SK-MEL-5 (cell line): ENCODE results near the gene PIP4P1. TPM values are rescaled to one million over a fixed set of nuclear protein-coding genes. Genes with fewer than 3 reads are reported as not detected.

Source experiments
- DNase-seq: peaks from one replicate; pipeline ENCODE4 v3.0.0-alpha.2; 2016; ENCODE audit warnings: low read depth, low spot score
- in situ Hi-C: cut with HindIII; loops from 2 replicates; pipeline ENCODE4 v1.10.0; 2016; ENCODE audit warnings: low sequenced_read_pairs, high pct_unique_total_duplicates, low pct_unique_long_range_greater_than_20kb
- small RNA-seq, 2 experiments: library from RNA; depleted of rRNA; stranded (forward); fragments of <200 nt; gene quantifications; one replicate each; pipeline ENCODE3, GENCODE V24; 2014
- total RNA-seq: library from RNA; depleted of rRNA; stranded (reverse); fragments of >200 nt; shearing (Covaris generic); gene quantifications from 2 replicates; pipeline ENCODE4 v1.2.3, GENCODE V29; 2014; rRNA removed

The PIP4P1 gene
- total RNA-seq, 1 experiment from 2014 or later, result 22.9 TPM

- in situ Hi-C loops, result no loop called here
- DNase-seq, result no peak
These were observed 41.8 kb downstream of the PIP4P1 start for GRCh38 chr14:20419419-20419818.

DNA sequence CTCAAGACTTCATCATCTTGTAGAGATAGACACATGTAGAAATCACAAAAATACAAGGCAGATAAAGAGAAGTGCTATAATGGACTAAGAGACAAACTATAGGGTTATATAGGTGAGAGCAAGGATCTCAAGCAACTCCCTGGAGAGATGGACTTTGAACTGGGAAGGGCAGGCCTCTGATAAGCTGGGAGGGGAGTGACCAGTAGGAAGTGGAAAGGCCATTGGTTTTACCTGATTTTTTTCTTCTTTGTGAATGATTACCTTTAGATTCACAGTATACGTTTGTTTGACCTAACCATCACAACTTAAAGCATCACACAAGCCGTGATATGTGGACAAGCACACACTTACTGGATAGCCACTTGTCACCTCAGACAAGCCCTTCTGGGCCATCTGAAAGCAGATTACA, 42.7 kb downstream of the PIP4P1 start:
- in situ Hi-C loops, result no loop called here

DNA sequence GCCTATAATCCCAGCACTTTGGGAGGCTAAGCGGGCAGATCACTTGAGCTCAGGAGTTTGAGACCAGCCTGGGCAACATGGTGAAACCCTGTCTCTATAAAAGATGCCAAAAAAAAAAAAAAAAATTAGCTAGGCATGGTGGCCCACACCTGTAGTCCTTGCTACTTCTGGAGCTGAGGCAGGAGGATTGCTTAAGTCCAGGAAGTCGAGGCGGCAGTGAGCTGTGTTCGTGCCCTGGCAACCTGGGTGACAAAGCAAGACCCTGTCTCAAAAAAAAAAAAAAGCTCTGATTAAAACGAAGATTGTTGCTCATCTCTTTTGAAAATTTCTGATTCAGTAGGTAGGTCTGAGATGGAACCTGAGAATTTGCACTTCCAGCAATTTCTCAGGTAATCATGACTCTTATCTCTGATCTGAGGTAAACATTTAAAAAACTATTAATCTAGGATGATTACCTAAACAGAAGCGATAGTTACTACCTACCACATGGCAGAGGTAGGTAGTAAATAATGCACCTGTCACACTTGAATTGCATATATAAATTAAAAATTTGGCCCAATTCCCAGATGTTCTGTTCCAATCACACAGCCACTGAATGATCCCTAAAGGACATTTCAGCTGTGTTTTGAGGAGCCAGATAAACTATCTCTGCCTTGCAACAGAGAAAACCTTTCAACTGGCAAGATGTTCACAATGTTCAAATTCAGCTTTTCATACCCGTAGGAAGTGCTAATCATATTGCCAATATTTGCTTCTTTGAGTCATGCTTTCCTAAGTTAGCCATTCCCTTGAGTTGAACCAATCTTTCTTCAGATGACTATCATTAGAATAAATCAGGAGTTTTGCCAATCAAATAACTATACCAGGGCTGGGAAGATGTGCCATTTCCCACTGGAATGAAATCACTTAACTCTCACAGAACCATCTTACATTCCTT, 43.7 kb downstream of the PIP4P1 start:
- in situ Hi-C loops, result no loop called here
- no peak for DNase-seq

More for the DNA sequence above, 42.7 kb downstream of the PIP4P1 start:
- DNase-seq, result no peak

GRCh38 chr14:20416223-20416622, 45.0 kb downstream of the PIP4P1 start:
- DNase-seq, result no peak
- in situ Hi-C loops, result no loop called here

DNA sequence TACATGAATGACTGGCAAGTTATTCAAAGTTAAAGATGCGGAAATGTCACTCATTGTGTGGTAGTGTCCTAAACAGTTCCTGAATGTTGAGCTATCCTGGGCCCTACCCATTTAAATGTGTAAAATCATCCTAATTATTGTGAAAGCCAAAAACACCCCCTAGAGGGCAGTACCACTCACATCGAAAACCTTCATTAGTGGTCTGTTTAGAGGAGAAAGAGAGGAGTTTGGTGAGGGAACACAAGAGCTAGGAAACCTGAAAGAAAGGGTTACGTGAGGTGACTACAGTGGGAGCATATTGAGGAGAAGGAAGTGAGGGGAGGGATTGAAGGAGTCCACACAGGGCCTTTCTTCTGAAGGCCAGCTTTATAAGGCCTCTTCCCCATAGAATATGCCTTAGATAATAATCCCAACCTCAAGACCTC, 45.4 kb downstream of the PIP4P1 start:
- in situ Hi-C loops, result no loop called here
- peak; percentile 76 for DNase-seq

DNA sequence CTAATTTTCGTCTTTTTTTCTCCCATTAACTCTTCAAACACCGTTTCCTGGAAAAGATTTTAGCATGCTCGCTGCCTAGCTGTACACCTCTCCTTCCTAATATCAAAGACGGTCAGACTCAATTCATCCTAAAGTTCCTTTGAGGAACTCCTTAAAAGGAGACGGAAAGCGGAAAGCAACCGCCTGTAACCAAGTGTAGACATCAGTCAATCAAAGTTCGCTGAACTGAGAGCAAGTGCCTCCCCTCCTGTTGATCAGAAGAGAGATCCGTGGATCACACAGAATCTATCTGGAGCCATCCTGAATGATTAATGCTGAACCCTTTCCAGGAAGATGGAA, 47.5 kb downstream of the PIP4P1 start:
- DNase-seq, result peak; percentile 12
- in situ Hi-C loops, result no loop called here

GRCh38 chr14:20412876-20413743, 48.1 kb downstream of the PIP4P1 start, which contains the start of gene TEP1:
TEP1 (minus strand) TSS chr14:20413501; CDS start chr14:20408439, 5,062 bp downstream.
- peak; percentile 85 for DNase-seq
- in situ Hi-C loops, result no loop called here

DNA sequence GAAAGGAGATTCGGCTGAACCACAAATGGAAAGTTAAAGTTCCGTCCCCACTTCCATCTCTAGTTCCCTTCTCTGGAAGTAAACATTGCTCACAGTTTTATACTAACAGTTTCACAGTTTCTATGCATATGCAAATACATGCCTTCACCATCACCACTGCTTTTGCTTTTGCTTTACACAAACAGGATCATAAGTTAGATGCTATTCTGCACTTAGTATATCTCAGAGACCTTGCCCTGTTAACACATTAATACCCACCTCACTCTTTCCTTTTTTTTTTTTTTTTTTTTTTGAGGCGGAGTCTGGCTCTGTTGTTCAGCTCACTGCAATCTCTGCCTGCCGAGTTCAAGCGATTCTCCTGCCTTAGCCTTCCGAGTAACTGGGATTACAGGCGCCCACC, 48.8 kb downstream of the PIP4P1 start:
- no peak for DNase-seq
- in situ Hi-C loops, result no loop called here

DNA sequence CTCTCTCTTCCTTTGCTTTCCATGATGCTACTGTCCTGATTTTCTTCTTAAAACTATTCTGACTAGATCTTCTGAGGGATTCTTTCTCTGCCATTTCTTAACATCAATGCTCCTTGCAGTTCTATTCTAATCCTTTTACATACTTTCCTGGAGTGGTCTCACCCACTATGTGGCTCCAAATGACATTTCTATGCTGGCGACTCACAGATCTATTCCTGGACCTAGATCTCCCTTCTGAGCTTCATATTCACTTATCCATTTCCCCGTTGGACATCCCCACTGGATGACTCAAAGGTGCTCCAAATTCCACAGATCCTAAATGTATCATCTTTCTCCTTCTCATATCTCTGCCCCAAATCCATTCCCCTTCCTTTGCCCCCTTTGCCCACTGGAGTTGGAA, 52.0 kb downstream of the PIP4P1 start:
- no peak for DNase-seq
- in situ Hi-C loops, result no loop called here

Small RNA genes within 50 kb of the gene (small RNA-seq; reads per million reads assigned to genes)
- gene RNA5SP382, result 0.06 to 5.7 reads per million in 2 experiments

Other genes starting within 250 kb of the PIP4P1 start
- not detected in 2 replicates for gene OR11H6, start 237.7 kb downstream of the PIP4P1 start, total RNA-seq
- not detected in 2 replicates for gene OR11H7, start 232.5 kb downstream of the PIP4P1 start, total RNA-seq
- gene OR11H4, start 222.1 kb downstream of the PIP4P1 start, total RNA-seq, result not detected in 2 replicates
- gene TTC5, start 155.5 kb downstream of the PIP4P1 start, total RNA-seq, result 23.3 and 23.9 TPM in 2 replicates
- gene CCNB1IP1, start 128.2 kb downstream of the PIP4P1 start, total RNA-seq, result 81.2 and 82.5 TPM in 2 replicates
- gene PARP2, start 117.8 kb downstream of the PIP4P1 start, total RNA-seq, result 9.2 and 13.2 TPM in 2 replicates
- gene TEP1, start 47.9 kb downstream of the PIP4P1 start, total RNA-seq, result 11.0 and 11.5 TPM in 2 replicates
- not detected in 2 replicates for gene KLHL33, start 25.3 kb downstream of the PIP4P1 start, total RNA-seq
- 10.6 and 15.9 TPM in 2 replicates for gene OSGEP, start 6.6 kb downstream of the PIP4P1 start, total RNA-seq
- 62.6 and 85.9 TPM in 2 replicates for gene APEX1, start 6.2 kb downstream of the PIP4P1 start, total RNA-seq
- gene PNP, start 8.0 kb upstream of the PIP4P1 start, total RNA-seq, result 26.5 and 29.5 TPM in 2 replicates
- not detected in 2 replicates for gene RNASE10, start 44.1 kb upstream of the PIP4P1 start, total RNA-seq
- gene RNASE9, start 99.6 kb upstream of the PIP4P1 start, total RNA-seq, result not detected in 2 replicates
- gene RNASE11, start 126.6 kb upstream of the PIP4P1 start, total RNA-seq, result 0.66 TPM in 1 of 2 replicates, not detected in the other
- not detected in 2 replicates for gene RNASE12, start 129.9 kb upstream of the PIP4P1 start, total RNA-seq
- gene OR6S1, start 180.3 kb upstream of the PIP4P1 start, total RNA-seq, result not detected in 2 replicates
- gene RNASE4, start 223.1 kb upstream of the PIP4P1 start, total RNA-seq, result 0.82 and 2.7 TPM in 2 replicates
- 5.2 TPM in 2 replicates for gene ANG, start 227.3 kb upstream of the PIP4P1 start, total RNA-seq